ENCODE results near the gene UGGT2. TPM values are rescaled to one million over a fixed set of nuclear protein-coding genes. Genes with fewer than 3 reads are reported as not detected.

Gene UGGT2, protein sequence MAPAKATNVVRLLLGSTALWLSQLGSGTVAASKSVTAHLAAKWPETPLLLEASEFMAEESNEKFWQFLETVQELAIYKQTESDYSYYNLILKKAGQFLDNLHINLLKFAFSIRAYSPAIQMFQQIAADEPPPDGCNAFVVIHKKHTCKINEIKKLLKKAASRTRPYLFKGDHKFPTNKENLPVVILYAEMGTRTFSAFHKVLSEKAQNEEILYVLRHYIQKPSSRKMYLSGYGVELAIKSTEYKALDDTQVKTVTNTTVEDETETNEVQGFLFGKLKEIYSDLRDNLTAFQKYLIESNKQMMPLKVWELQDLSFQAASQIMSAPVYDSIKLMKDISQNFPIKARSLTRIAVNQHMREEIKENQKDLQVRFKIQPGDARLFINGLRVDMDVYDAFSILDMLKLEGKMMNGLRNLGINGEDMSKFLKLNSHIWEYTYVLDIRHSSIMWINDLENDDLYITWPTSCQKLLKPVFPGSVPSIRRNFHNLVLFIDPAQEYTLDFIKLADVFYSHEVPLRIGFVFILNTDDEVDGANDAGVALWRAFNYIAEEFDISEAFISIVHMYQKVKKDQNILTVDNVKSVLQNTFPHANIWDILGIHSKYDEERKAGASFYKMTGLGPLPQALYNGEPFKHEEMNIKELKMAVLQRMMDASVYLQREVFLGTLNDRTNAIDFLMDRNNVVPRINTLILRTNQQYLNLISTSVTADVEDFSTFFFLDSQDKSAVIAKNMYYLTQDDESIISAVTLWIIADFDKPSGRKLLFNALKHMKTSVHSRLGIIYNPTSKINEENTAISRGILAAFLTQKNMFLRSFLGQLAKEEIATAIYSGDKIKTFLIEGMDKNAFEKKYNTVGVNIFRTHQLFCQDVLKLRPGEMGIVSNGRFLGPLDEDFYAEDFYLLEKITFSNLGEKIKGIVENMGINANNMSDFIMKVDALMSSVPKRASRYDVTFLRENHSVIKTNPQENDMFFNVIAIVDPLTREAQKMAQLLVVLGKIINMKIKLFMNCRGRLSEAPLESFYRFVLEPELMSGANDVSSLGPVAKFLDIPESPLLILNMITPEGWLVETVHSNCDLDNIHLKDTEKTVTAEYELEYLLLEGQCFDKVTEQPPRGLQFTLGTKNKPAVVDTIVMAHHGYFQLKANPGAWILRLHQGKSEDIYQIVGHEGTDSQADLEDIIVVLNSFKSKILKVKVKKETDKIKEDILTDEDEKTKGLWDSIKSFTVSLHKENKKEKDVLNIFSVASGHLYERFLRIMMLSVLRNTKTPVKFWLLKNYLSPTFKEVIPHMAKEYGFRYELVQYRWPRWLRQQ (N-terminal part only)
- total RNA-seq (40.0 TPM), polyA plus RNA-seq (ENCODE audit: insufficient read depth in 1 of 8, insufficient read length in 8 of 8, low replicate concordance in 1 of 8) (10 to 100 TPM; 18.1 to 27.2 (median 20.7) TPM)
- long read RNA-seq, donor 1, partial matches to known transcripts, result 7 of 8 reads
- long read RNA-seq, donor 1, other reads (novel, unspliced or antisense), result 0 of 8 reads
- long read RNA-seq, donor 2, result 0 reads
- long read RNA-seq, donor 3, partial matches to known transcripts, result 5 of 6 reads
- long read RNA-seq, donor 3, other reads (novel, unspliced or antisense), result 0 of 6 reads
- long read RNA-seq, donor 4, partial matches to known transcripts, result 0 of 1 reads
- long read RNA-seq, donor 4, other reads (novel, unspliced or antisense), result 0 of 1 reads
- long read RNA-seq, donor 5, full-length matches to known transcripts, result 5 of 21 reads
- long read RNA-seq, donor 5, partial matches to known transcripts, result 16 of 21 reads
- long read RNA-seq, donor 5, other reads (novel, unspliced or antisense), result 0 of 21 reads
- long read RNA-seq, donor 6, partial matches to known transcripts, result 21 of 26 reads
- long read RNA-seq, donor 6, other reads (novel, unspliced or antisense), result 0 of 26 reads
- long read RNA-seq, donor 7, full-length matches to known transcripts, result 4 of 23 reads
- long read RNA-seq, donor 7, partial matches to known transcripts, result 19 of 23 reads
- long read RNA-seq, donor 7, other reads (novel, unspliced or antisense), result 0 of 23 reads
- long read RNA-seq, donor 8, partial matches to known transcripts, result 8 of 8 reads
- long read RNA-seq, donor 8, other reads (novel, unspliced or antisense), result 0 of 8 reads
- long read RNA-seq, donor 9, partial matches to known transcripts, result 15 of 18 reads
- long read RNA-seq, donor 9, other reads (novel, unspliced or antisense), result 0 of 18 reads
- long read RNA-seq, donor 10, partial matches to known transcripts, result 16 of 18 reads
- long read RNA-seq, donor 10, other reads (novel, unspliced or antisense), result 0 of 18 reads
- long read RNA-seq, donor 11, partial matches to known transcripts, result 14 of 15 reads
- long read RNA-seq, donor 11, other reads (novel, unspliced or antisense), result 0 of 15 reads

DNA sequence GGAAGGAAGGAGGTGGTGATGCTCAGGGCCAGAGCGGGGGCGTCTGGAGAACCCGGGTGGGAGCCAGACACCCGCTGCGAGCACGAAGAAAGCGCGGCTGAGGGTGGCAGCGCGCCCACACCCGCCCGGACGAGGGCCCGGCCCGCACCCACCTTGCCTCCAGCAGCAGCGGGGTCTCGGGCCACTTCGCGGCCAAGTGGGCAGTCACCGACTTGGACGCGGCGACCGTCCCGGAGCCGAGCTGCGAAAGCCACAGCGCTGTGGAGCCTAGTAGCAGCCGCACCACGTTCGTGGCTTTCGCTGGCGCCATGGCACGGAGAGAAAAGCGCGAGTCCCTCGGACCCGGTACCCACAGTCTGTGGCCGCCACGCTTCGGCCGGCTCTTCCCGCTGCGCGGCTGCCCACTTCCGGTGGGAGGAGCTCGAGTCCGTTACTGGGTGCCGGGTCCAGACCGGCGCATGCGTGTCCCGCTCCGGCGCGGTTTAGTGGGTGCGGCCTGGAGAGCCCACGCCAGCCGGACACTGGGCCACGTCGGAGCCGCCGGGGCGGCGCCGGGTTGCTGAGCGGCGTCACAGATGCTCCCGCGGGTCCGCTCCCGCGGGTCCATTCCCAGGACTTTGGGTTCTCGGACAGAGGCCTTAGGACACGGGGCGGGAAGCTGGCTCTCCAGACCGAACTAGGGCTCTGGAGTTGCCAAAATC lies at the start of gene UGGT2:
Gene UGGT2, minus strand, starts transcription at position 399 of the 701 bp plus-strand sequence. Its CDS starts 89 bp downstream, at position 310.
- peaks cover 2% of the 10 kb centered on the region for H3K4me1 ChIP-seq (ENCODE audit: control insufficient read depth, insufficient read depth, low read length)
- peak; percentile 97 for DNase-seq
- no peaks in the 10 kb centered on the region for H3K9me3 ChIP-seq (replicated peaks; ENCODE audit: control insufficient read depth, low read depth, low read length)
- no peaks in the 10 kb centered on the region for H3K36me3 ChIP-seq (ENCODE audit: control insufficient read depth, insufficient read depth, low read length)
- H3K27me3 ChIP-seq (ENCODE audit: control insufficient read depth, insufficient read depth, low read length), result peaks cover 2% of the 10 kb centered on the region
- peak within 1 kb of the TSS; percentile 90 for H3K4me3 ChIP-seq (ENCODE audit: low read length)
- WGBS (ENCODE audit: insufficient coverage), result under 1% methylated on average over 72 of the region's 77 CpGs
- peak within 1 kb of the TSS; percentile 90 for H3K27ac ChIP-seq (ENCODE audit: low read length)

DNA sequence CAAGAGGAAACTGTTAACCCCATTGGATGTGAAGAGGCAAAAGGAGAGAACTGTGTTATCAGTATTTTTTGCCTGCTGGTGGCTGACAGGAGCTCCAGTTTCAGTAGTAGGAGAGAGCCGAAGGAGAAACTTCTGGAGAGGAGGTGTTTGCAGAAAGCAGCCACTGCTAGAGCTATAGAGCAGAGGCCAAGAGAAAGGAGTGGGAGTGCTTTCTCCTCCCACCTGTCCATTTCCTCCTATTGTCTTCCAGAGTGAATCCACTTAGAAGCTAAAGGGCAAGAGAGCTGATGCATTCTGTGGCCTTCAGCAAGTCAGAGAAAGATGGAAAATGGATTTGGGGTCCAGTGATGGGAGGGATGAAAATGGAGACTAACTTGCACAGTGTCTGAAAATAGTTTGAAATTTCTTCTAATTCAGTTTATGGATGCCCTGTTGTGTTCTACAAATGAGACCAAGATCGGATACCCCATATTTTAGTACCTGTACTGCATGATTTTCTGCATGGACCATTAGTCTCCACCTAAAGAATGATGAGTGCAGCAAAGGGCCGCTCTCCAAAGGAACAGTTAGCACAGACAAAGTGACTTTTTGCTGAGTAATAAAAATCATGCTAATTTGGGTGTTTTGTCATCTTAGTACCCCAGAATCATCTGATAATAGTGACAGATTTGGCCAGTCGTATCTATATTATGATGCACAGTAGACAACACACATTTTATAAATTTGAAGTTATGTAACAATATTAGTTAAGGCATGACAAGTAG lies 47.4 kb upstream of the UGGT2 start:
- no peaks in the 10 kb centered on the region for H3K9me3 ChIP-seq (replicated peaks; ENCODE audit: control insufficient read depth, low read depth, low read length)
- no peaks in the 10 kb centered on the region for H3K36me3 ChIP-seq (ENCODE audit: control insufficient read depth, insufficient read depth, low read length)
- no CpG with 5 or more reads among the region's 4 CpGs for WGBS (ENCODE audit: insufficient coverage)
- H3K27me3 ChIP-seq (ENCODE audit: control insufficient read depth, insufficient read depth, low read length), result no peaks in the 10 kb centered on the region
- no peak overlapping the region for H3K4me3 ChIP-seq (ENCODE audit: low read length)
- H3K4me1 ChIP-seq (ENCODE audit: control insufficient read depth, insufficient read depth, low read length), result no peaks in the 10 kb centered on the region
- no peak overlapping the region for H3K27ac ChIP-seq (ENCODE audit: low read length)
- no peak for DNase-seq

DNA sequence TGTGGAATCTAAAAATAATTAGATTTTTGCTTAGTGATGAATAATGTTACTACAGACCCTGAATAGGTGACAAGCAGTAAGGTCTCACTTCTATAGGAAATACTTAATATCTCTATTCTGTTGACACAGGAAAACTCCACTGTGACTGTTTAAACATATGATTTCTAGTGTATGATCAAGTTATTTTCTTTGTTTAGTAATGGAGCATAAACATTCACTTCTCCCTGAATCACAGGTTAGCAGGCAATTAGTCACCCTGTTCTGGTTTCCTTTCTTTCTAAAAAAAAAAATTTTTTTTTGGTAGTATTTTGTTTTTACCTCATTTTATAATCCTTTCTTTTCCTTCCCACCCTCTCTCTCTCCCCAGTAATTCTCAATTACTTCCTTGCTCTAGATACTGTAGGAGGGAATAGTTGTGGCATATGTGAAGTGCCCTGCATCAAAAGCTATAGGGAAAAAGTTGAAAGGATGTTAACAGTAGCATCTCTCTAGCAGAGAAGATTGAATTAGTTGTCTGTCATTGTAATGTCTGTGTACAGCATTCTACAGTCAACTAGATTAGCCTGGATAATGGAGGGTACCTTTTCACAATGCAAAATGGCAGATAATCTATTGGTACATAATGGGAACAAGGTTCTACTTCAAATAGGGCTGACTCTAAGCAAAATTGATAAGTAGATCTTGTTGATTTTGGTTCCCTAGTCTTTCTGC lies 40.2 kb upstream of the UGGT2 start:
- H3K4me1 ChIP-seq (ENCODE audit: control insufficient read depth, insufficient read depth, low read length), result peaks cover 11% of the 10 kb centered on the region
- H3K27me3 ChIP-seq (ENCODE audit: control insufficient read depth, insufficient read depth, low read length), result peaks cover 36% of the 10 kb centered on the region

DNA sequence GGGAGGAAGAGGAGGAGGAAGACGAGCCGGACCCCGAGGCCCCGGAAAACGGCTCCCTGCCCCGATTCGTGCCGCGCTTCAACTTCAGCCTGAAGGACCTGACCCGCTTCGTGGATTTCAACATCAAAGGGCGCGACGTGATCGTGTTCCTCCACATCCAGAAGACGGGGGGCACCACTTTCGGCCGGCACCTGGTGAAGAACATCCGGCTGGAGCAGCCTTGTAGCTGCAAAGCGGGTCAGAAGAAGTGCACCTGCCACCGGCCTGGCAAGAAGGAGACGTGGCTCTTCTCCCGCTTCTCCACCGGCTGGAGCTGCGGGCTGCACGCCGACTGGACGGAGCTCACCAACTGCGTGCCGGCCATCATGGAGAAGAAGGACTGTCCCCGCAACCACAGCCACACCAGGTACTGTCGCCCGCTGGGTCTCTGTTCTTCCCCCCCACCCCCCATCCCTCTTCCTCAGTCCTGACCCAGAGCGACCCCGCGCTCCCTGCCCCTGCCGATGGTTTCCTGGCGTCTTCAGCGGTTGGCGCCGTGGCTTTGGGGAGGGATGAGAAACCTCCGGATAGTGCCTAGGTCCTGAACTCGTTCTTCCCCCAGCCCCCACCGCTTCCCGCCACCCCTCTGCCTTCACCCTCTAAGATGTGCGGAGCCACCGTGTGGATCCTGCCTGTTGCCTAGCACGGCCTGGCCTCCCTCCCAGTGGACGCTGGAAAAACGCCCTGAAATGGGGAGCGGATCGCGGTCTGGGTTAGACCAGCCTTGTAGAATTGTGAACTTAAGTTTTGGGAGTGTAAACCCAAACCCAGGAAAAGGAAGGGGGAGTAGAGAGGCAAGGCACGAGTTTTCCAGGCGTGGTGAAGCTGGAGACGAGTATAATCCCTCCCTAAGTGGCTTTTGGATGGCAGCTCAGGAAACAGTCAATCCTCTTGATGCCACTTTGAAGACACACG lies 38.2 kb upstream of the UGGT2 start:
- peak; percentile 37 for DNase-seq
- H3K27me3 ChIP-seq (ENCODE audit: control insufficient read depth, insufficient read depth, low read length), result peaks cover 36% of the 10 kb centered on the region
- H3K9me3 ChIP-seq (replicated peaks; ENCODE audit: control insufficient read depth, low read depth, low read length), result no peaks in the 10 kb centered on the region
- H3K4me1 ChIP-seq (ENCODE audit: control insufficient read depth, insufficient read depth, low read length), result peaks cover 11% of the 10 kb centered on the region
- WGBS (ENCODE audit: insufficient coverage), result under 1% methylated on average over 41 of the region's 57 CpGs
- H3K27ac ChIP-seq (ENCODE audit: low read length), result no peak overlapping the region
- H3K4me3 ChIP-seq (ENCODE audit: low read length), result peak overlapping the region; percentile 15
- no peaks in the 10 kb centered on the region for H3K36me3 ChIP-seq (ENCODE audit: control insufficient read depth, insufficient read depth, low read length)

More for the DNA sequence above, 40.2 kb upstream of the UGGT2 start:
- Histone ChIP-seq H3K36me3 (ENCODE audit: control insufficient read depth, insufficient read depth, low read length) (no peaks in the 10 kb centered on the region), H3K9me3 (replicated peaks; ENCODE audit: control insufficient read depth, low read depth, low read length) (no peaks in the 10 kb centered on the region), H3K27ac (ENCODE audit: low read length) (no peak overlapping the region), H3K4me3 (ENCODE audit: low read length) (no peak overlapping the region)
- DNase-seq, result no peak

DNA sequence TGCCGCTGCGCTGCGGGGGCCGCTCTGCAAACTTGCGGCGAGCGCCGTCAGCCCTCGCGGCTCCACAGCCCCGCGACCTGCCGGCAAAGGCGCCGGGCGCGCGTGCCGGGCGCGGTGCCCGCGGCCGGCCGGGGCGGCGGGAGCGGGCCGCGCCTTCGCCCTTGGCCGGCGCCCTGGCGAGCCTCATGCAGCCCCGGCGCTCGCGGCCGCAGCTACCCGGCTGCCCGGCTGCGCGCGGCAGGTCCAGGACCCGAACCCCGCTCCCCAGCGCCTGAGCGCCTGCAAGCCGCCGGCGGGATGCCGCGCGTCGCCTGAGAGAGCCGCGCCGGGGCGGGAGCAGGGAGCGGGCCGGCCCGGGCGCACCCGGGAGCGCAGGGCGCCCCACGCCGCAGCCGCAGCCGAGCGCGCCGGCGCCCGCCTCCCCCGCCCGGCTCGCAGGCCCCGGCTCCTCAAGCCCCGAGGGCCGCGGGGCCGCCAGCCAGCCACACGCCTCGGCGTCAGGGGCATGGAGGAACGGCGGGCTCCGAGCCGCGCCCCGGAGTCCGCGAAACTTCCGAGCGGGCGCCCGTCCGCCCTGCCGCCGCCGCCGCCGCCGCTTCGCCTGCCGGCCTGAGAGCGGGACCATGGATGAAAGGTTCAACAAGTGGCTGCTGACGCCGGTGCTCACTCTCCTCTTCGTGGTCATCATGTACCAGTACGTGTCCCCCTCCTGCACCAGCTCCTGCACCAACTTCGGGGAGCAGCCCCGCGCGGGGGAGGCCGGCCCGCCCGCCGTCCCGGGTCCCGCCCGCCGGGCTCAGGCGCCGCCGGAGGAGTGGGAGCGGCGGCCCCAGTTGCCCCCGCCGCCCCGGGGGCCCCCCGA lies 37.3 kb upstream of the UGGT2 start:
- Histone ChIP-seq H3K4me1 (ENCODE audit: control insufficient read depth, insufficient read depth, low read length) (peaks cover 11% of the 10 kb centered on the region), H3K9me3 (replicated peaks; ENCODE audit: control insufficient read depth, low read depth, low read length) (no peaks in the 10 kb centered on the region), H3K36me3 (ENCODE audit: control insufficient read depth, insufficient read depth, low read length) (no peaks in the 10 kb centered on the region), H3K27me3 (ENCODE audit: control insufficient read depth, insufficient read depth, low read length) (peaks cover 35% of the 10 kb centered on the region), H3K4me3 (ENCODE audit: low read length) (peak overlapping the region; percentile 15), H3K27ac (ENCODE audit: low read length) (no peak overlapping the region)
- DNase-seq, result peak; percentile 20
- under 1% methylated on average over 120 of the region's 133 CpGs for WGBS (ENCODE audit: insufficient coverage)

DNA sequence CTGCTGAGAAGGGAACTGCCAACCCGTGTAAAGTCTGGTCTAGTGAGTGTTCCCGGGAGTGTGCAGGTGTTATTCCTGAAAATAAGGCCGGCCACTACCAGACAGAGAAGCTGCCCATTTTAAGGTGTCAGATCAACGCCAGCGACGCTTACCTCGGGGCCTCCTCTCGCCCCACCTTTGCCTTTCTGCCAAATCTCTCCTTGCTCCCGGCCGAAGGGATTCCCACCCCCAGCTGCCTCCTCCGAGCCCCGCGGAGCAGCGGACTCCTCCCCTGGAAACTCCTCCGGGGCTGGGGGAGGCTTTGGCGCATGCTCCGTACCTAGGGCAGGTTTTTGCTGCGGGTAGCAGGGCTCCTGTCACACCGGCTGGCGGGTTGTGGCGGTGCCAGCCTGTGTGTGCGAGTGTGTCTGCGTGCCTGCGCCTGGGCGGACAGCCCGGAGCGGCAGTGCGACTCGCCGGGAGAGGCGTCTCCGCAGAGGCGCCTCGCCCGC lies 36.6 kb upstream of the UGGT2 start, which contains the start of gene HS6ST3:
Gene HS6ST3, plus strand, starts transcription at position 359 of the 491 bp plus-strand sequence.
- peak; percentile 18 for DNase-seq
- WGBS (ENCODE audit: insufficient coverage), result under 1% methylated on average over 33 of the region's 35 CpGs

More for the DNA sequence above, 36.6 kb upstream of the UGGT2 start, which contains the start of gene HS6ST3:
- peak within 1 kb of the TSS; percentile 35 for H3K4me3 ChIP-seq (ENCODE audit: low read length)
- H3K4me1 ChIP-seq (ENCODE audit: control insufficient read depth, insufficient read depth, low read length), result peaks cover 11% of the 10 kb centered on the region
- H3K36me3 ChIP-seq (ENCODE audit: control insufficient read depth, insufficient read depth, low read length), result no peaks in the 10 kb centered on the region
- H3K9me3 ChIP-seq (replicated peaks; ENCODE audit: control insufficient read depth, low read depth, low read length), result no peaks in the 10 kb centered on the region
- peaks cover 34% of the 10 kb centered on the region for H3K27me3 ChIP-seq (ENCODE audit: control insufficient read depth, insufficient read depth, low read length)
- H3K27ac ChIP-seq (ENCODE audit: low read length), result no peak within 1 kb of the TSS

Measured in muscle of leg (tissue), 16 donors.